Progenitor cell of endocrine pancreas (in vitro differentiated cells): ENCODE results near the gene PLXNA2. TPM values are rescaled to one million over a fixed set of nuclear protein-coding genes. Genes with fewer than 3 reads are reported as not detected.

ENCODE experiments used
- DNase-seq: peaks from one replicate; pipeline ENCODE4 v3.0.0; 2021; ENCODE audit warnings: low spot score; ENCODE audit not compliant: unreplicated experiment
- H3K27ac Mint-ChIP-seq: 2 replicates; pipeline ENCODE4 v1.8.0; 2021; ENCODE audit warnings: mild to moderate bottlenecking, moderate library complexity, mixed read lengths
- H3K27me3 Mint-ChIP-seq: 2 replicates; pipeline ENCODE4 v1.8.0; 2021; ENCODE audit warnings: mixed read lengths
- H3K36me3 Mint-ChIP-seq: 2 replicates; pipeline ENCODE4 v1.8.0; 2022; ENCODE audit warnings: mixed read lengths; ENCODE audit not compliant: insufficient read depth
- H3K4me1 Mint-ChIP-seq: 2 replicates; pipeline ENCODE4 v1.8.0; 2021; ENCODE audit warnings: low read depth, mixed read lengths
- H3K4me3 Mint-ChIP-seq: 2 replicates; pipeline ENCODE4 v1.8.0; 2021; ENCODE audit warnings: low read depth, mild to moderate bottlenecking, moderate library complexity, mixed read lengths
- H3K9me3 Mint-ChIP-seq: 2 replicates; pipeline ENCODE4 v1.8.0; 2021; ENCODE audit warnings: low read depth, mixed read lengths
- total RNA-seq: library from RNA; stranded (reverse); gene quantifications from 2 replicates; pipeline ENCODE4 v1.2.1, GENCODE V29; 2021
- TF ChIP-seq, protein P1 (sequence below): fragments of 200-600 bp; sonication (generic); IDR thresholded peaks from one replicate; pipeline ENCODE4 v1.5.0; 2021; ENCODE audit warnings: antibody characterized with exemption, mild to moderate bottlenecking; ENCODE audit not compliant: unreplicated experiment

PLXNA2 gene
- total RNA-seq, 1 donor from 2014 or later: 34.9 TPM

- no peak overlapping the region for H3K4me3 Mint-ChIP-seq
- TF ChIP-seq, protein P1, sequence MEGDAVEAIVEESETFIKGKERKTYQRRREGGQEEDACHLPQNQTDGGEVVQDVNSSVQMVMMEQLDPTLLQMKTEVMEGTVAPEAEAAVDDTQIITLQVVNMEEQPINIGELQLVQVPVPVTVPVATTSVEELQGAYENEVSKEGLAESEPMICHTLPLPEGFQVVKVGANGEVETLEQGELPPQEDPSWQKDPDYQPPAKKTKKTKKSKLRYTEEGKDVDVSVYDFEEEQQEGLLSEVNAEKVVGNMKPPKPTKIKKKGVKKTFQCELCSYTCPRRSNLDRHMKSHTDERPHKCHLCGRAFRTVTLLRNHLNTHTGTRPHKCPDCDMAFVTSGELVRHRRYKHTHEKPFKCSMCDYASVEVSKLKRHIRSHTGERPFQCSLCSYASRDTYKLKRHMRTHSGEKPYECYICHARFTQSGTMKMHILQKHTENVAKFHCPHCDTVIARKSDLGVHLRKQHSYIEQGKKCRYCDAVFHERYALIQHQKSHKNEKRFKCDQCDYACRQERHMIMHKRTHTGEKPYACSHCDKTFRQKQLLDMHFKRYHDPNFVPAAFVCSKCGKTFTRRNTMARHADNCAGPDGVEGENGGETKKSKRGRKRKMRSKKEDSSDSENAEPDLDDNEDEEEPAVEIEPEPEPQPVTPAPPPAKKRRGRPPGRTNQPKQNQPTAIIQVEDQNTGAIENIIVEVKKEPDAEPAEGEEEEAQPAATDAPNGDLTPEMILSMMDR: no peak
- H3K9me3 Mint-ChIP-seq: no peaks in the 10 kb centered on the region
- no peak for DNase-seq
- H3K27ac Mint-ChIP-seq: no peak overlapping the region
- H3K4me1 Mint-ChIP-seq: peaks cover 6% of the 10 kb centered on the region
- H3K27me3 Mint-ChIP-seq: peaks cover 46% of the 10 kb centered on the region
- H3K36me3 Mint-ChIP-seq: no peaks in the 10 kb centered on the region
These were observed 175.8 kb downstream of the PLXNA2 start for GRCh38 chr1:208068407-208068806.

GRCh38 chr1:208066583-208066982 is 177.6 kb downstream of the PLXNA2 start:
- Mint-ChIP-seq H3K9me3 (no peaks in the 10 kb centered on the region), H3K4me3 (no peak overlapping the region), H3K36me3 (no peaks in the 10 kb centered on the region), H3K27ac (no peak overlapping the region), H3K27me3 (peaks cover 62% of the 10 kb centered on the region), H3K4me1 (peaks cover 2% of the 10 kb centered on the region)
- no peak for DNase-seq
- TF ChIP-seq, protein P1: no peak

DNA sequence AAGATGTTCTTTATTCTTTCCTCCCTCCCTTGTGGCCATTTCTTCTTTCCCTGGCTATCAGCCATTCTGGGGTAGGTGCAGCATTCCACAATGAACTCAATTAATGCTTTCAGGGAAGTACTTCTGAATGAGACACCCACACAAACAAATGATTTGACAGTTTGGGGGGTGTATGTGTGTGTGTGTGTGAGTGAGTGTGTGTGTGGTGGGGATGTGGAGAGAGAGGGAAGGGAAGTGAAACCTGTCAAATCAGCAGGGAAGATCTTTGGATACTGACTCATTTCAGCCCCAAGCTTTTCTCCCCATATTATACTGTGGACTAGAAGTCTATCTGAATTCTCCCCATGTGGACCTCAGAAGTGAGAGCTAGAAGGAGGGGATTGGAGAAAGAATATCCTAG is 178.3 kb downstream of the PLXNA2 start:
- Mint-ChIP-seq H3K27me3 (peaks cover 64% of the 10 kb centered on the region), H3K4me1 (no peaks in the 10 kb centered on the region), H3K4me3 (no peak overlapping the region), H3K9me3 (no peaks in the 10 kb centered on the region), H3K27ac (no peak overlapping the region), H3K36me3 (peaks cover 2% of the 10 kb centered on the region)
- no peak for DNase-seq
- TF ChIP-seq, protein P1: no peak

DNA sequence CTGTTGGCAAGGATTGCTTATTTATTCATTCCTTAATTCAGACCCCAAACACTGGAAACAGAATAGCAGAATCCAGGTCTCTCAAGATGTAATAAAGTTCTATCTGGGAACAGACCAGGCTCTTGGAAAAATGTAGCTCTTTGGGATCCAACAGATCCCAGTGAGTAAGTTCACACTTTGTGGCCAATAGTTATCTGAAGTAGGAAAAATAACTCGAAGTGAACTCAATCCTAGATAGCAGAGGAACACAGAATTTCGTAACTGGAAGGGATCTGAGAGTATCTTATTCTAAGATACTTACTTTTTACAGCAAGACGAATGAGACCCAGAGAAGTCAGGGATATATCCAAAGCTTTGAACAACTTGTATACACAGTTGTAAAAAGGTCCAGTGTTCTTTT is 182.6 kb downstream of the PLXNA2 start:
- DNase-seq: no peak
- H3K27ac Mint-ChIP-seq: no peak overlapping the region
- H3K36me3 Mint-ChIP-seq: peaks cover 2% of the 10 kb centered on the region
- TF ChIP-seq, protein P1: no peak
- no peak overlapping the region for H3K4me3 Mint-ChIP-seq
- peaks cover 76% of the 10 kb centered on the region for H3K27me3 Mint-ChIP-seq
- peaks cover 13% of the 10 kb centered on the region for H3K4me1 Mint-ChIP-seq
- H3K9me3 Mint-ChIP-seq: no peaks in the 10 kb centered on the region

- peaks cover 13% of the 10 kb centered on the region for H3K4me1 Mint-ChIP-seq
- TF ChIP-seq, protein P1: no peak
- no peaks in the 10 kb centered on the region for H3K9me3 Mint-ChIP-seq
- DNase-seq: no peak
- H3K4me3 Mint-ChIP-seq: no peak overlapping the region
- H3K27me3 Mint-ChIP-seq: peaks cover 79% of the 10 kb centered on the region
- peaks cover 5% of the 10 kb centered on the region for H3K36me3 Mint-ChIP-seq
- H3K27ac Mint-ChIP-seq: no peak overlapping the region
These were observed 183.1 kb downstream of the PLXNA2 start for GRCh38 chr1:208061118-208061517.
